DND-41 (cell line): ENCODE data around the gene MEIOB.

ENCODE experiments used
- ATAC-seq: fragments of 200-7000 bp; cut with Tn5 transposase; 3 replicates; pipeline ENCODE4 v1.9.1; 2021; ENCODE audit warnings: low read depth; ENCODE audit not compliant: insufficient read depth
- DNase-seq: peaks from one replicate; pipeline ENCODE4 v3.0.0-alpha.2; 2020
- H2AFZ ChIP-seq: 2 replicates; pipeline ENCODE4 v1.6.0; 2012; ENCODE audit warnings: low read depth, low read length
- H3K27ac ChIP-seq: 2 replicates; pipeline ENCODE4 v1.5.1; 2012; ENCODE audit warnings: low read length, inconsistent platforms
- H3K27me3 ChIP-seq: fragments of 200-600 bp; sonication (generic); 2 replicates; pipeline ENCODE4 v1.6.0; 2012; ENCODE audit warnings: low read length, mild to moderate bottlenecking, inconsistent platforms; ENCODE audit not compliant: insufficient read depth, poor library complexity
- H3K36me3 ChIP-seq: 2 replicates; pipeline ENCODE4 v1.5.1; 2012; ENCODE audit warnings: low read length, inconsistent platforms; ENCODE audit not compliant: insufficient read depth
- H3K4me1 ChIP-seq: 2 replicates; pipeline ENCODE4 v1.5.1; 2012; ENCODE audit warnings: mild to moderate bottlenecking, low read length; ENCODE audit not compliant: insufficient read depth
- H3K4me2 ChIP-seq: 2 replicates; pipeline ENCODE4 v1.6.0; 2012; ENCODE audit warnings: mild to moderate bottlenecking, moderate library complexity, low read length, inconsistent platforms; ENCODE audit not compliant: insufficient read depth
- H3K4me3 ChIP-seq, 2 experiments: fragments of 200-600 bp in 1 of 2; shearing (Covaris generic) in 1 of 2; 2 replicates each; pipeline ENCODE4 v1.5.1; 2012 to 2016; ENCODE audit warnings: inconsistent platforms in 2 of 2, low read length in 2 of 2, mild to moderate bottlenecking in 2 of 2, low read depth in 1 of 2, moderate library complexity in 1 of 2
- H3K79me2 ChIP-seq: 2 replicates; pipeline ENCODE4 v1.6.0; 2012; ENCODE audit warnings: low read length, inconsistent platforms; ENCODE audit not compliant: insufficient read depth
- H3K9ac ChIP-seq: 2 replicates; pipeline ENCODE4 v1.6.0; 2012; ENCODE audit warnings: low read depth, mild to moderate bottlenecking, inconsistent platforms, low read length, moderate library complexity
- H3K9me3 ChIP-seq: 2 replicates; pipeline ENCODE4 v1.5.1; 2012; ENCODE audit warnings: low read length, moderate library complexity, mild to moderate bottlenecking, inconsistent platforms; ENCODE audit not compliant: insufficient read depth, severe bottlenecking
- H4K20me1 ChIP-seq: 2 replicates; pipeline ENCODE4 v1.6.0; 2012; ENCODE audit warnings: low read length; ENCODE audit not compliant: insufficient read depth
- CTCF ChIP-seq: IDR thresholded peaks from 2 replicates; pipeline ENCODE4 v1.5.1; 2012; ENCODE audit warnings: borderline replicate concordance, low read length, moderate library complexity, mild to moderate bottlenecking; ENCODE audit not compliant: poor library complexity, severe bottlenecking; ENCODE audit errors: extremely low read depth
- EZH2 ChIP-seq: IDR thresholded peaks from 3 replicates; pipeline ENCODE4 v1.6.1; 2012; ENCODE audit warnings: borderline replicate concordance, low read depth, mild to moderate bottlenecking, moderate library complexity, low read length, inconsistent platforms; ENCODE audit not compliant: severe bottlenecking

Gene MEIOB

GRCh38 chr16:1911467-1912214 is 39.7 kb upstream of the MEIOB start:
- H3K9ac ChIP-seq = no peak overlapping the region
- H3K27me3 ChIP-seq = no peaks in the 10 kb centered on the region
- DNase-seq = no peak
- H3K4me2 ChIP-seq = no peak overlapping the region
- no peaks in the 10 kb centered on the region for H4K20me1 ChIP-seq
- H3K4me3 ChIP-seq = no peak overlapping the region
- H3K79me2 ChIP-seq = no peaks in the 10 kb centered on the region
- H2AFZ ChIP-seq = no peak overlapping the region
- no peak for ATAC-seq
- H3K36me3 ChIP-seq = no peaks in the 10 kb centered on the region
- no peaks in the 10 kb centered on the region for H3K9me3 ChIP-seq
- no peak overlapping the region for H3K27ac ChIP-seq
- TF ChIP-seq CTCF = no peak
- no peak for TF ChIP-seq EZH2
- H3K4me1 ChIP-seq = no peaks in the 10 kb centered on the region

GRCh38 chr16:1909561-1910231 is 37.7 kb upstream of the MEIOB start:
- ATAC-seq (no peak), DNase-seq (no peak)
- Histone ChIP-seq H3K4me1 (no peaks in the 10 kb centered on the region), H3K9me3 (no peaks in the 10 kb centered on the region), H3K79me2 (no peaks in the 10 kb centered on the region), H3K27me3 (no peaks in the 10 kb centered on the region), H3K4me3 (no peak overlapping the region), H3K9ac (no peak overlapping the region), H2AFZ (no peak overlapping the region), H4K20me1 (no peaks in the 10 kb centered on the region), H3K27ac (no peak overlapping the region), H3K4me2 (no peak overlapping the region), H3K36me3 (no peaks in the 10 kb centered on the region)
- no peak for TF ChIP-seq CTCF
- TF ChIP-seq EZH2 = no peak

- no peaks in the 10 kb centered on the region for H3K4me1 ChIP-seq
- no peaks in the 10 kb centered on the region for H3K36me3 ChIP-seq
- no peaks in the 10 kb centered on the region for H3K79me2 ChIP-seq
- TF ChIP-seq EZH2 = no peak
- no peak for TF ChIP-seq CTCF
- H3K27me3 ChIP-seq = no peaks in the 10 kb centered on the region
- ATAC-seq (no peak), DNase-seq (no peak)
- H3K27ac ChIP-seq = no peak overlapping the region
- H3K9me3 ChIP-seq = no peaks in the 10 kb centered on the region
- H3K4me3 ChIP-seq = no peak overlapping the region
- no peak overlapping the region for H2AFZ ChIP-seq
- no peak overlapping the region for H3K4me2 ChIP-seq
- no peak overlapping the region for H3K9ac ChIP-seq
- H4K20me1 ChIP-seq = no peaks in the 10 kb centered on the region
Observed at GRCh38 chr16:1908983-1909382, 37.0 kb upstream of the MEIOB start.
